Adipocyte (in vitro differentiated cells): ENCODE results near the gene DAPP1.

Source experiments
- DNase-seq: peaks from one replicate; pipeline ENCODE4 v3.0.0-alpha.2; 2015; ENCODE audit warnings: low read depth
- H3K27me3 ChIP-seq: replicated peaks from 2 replicates; pipeline ENCODE4 v1.7.0; 2013; ENCODE audit warnings: mild to moderate bottlenecking, low read length, moderate library complexity; ENCODE audit not compliant: control insufficient read depth, insufficient read depth
- H3K36me3 ChIP-seq: 2 replicates; pipeline ENCODE4 v1.7.0; 2013; ENCODE audit warnings: low read length, mild to moderate bottlenecking, moderate library complexity; ENCODE audit not compliant: control insufficient read depth, insufficient read depth, severe bottlenecking
- H3K4me1 ChIP-seq: 2 replicates; pipeline ENCODE4 v1.7.0; 2013; ENCODE audit warnings: mild to moderate bottlenecking, low read length, moderate library complexity; ENCODE audit not compliant: control insufficient read depth, insufficient read depth
- H3K4me3 ChIP-seq: 2 replicates; pipeline ENCODE4 v1.7.0; 2013; ENCODE audit warnings: mild to moderate bottlenecking, low read length, moderate library complexity
- H3K9ac ChIP-seq: 2 replicates; pipeline ENCODE4 v1.7.0; 2013; ENCODE audit warnings: mild to moderate bottlenecking, low read length, moderate library complexity
- H3K9me3 ChIP-seq: 2 replicates; pipeline ENCODE4 v1.7.0; 2013; ENCODE audit warnings: mild to moderate bottlenecking, low read length, moderate library complexity; ENCODE audit not compliant: control insufficient read depth

The DAPP1 gene

DNA sequence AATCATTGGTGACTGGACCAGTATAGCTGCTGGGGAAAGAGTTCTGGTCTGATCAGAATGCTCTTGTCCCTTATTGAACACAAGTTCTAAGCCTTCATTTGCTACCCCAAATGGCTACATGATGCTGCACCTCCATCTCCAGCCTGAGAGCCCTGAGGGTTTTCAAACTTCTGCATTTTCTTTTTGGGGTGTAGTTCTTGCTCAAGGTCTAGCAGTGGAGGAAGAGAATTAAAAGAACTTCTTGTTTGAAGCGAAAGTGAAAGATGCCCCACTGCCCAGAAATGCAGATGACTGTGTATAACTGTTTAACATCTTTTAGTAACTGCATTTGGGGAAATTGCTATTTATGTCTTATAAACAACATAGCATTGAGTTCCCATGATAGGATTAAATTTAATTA, 39.1 kb downstream of the DAPP1 start:
- H3K36me3 ChIP-seq, result no peaks in the 10 kb centered on the region
- no peak for DNase-seq
- H3K4me3 ChIP-seq, result no peak overlapping the region
- peaks cover 29% of the 10 kb centered on the region for H3K4me1 ChIP-seq
- H3K27me3 ChIP-seq, result no peaks in the 10 kb centered on the region
- no peak overlapping the region for H3K9ac ChIP-seq
- H3K9me3 ChIP-seq, result no peaks in the 10 kb centered on the region

GRCh38 chr4:99856166-99856565, 39.5 kb downstream of the DAPP1 start:
- Histone ChIP-seq H3K4me1 (peaks cover 29% of the 10 kb centered on the region), H3K4me3 (no peak overlapping the region), H3K36me3 (no peaks in the 10 kb centered on the region), H3K9ac (no peak overlapping the region), H3K27me3 (no peaks in the 10 kb centered on the region), H3K9me3 (no peaks in the 10 kb centered on the region)
- DNase-seq, result peak; percentile 75

GRCh38 chr4:99857307-99857706, 40.7 kb downstream of the DAPP1 start:
- H3K4me1 ChIP-seq, result peaks cover 29% of the 10 kb centered on the region
- no peak overlapping the region for H3K4me3 ChIP-seq
- H3K9ac ChIP-seq, result no peak overlapping the region
- no peak for DNase-seq
- H3K27me3 ChIP-seq, result no peaks in the 10 kb centered on the region
- no peaks in the 10 kb centered on the region for H3K36me3 ChIP-seq
- no peaks in the 10 kb centered on the region for H3K9me3 ChIP-seq

GRCh38 chr4:99859618-99860017, 43.0 kb downstream of the DAPP1 start:
- H3K4me1 ChIP-seq, result peaks cover 27% of the 10 kb centered on the region
- DNase-seq, result no peak
- H3K9ac ChIP-seq, result no peak overlapping the region
- no peak overlapping the region for H3K4me3 ChIP-seq
- no peaks in the 10 kb centered on the region for H3K36me3 ChIP-seq
- H3K9me3 ChIP-seq, result no peaks in the 10 kb centered on the region
- H3K27me3 ChIP-seq, result no peaks in the 10 kb centered on the region

GRCh38 chr4:99860521-99860920, 43.9 kb downstream of the DAPP1 start:
- no peaks in the 10 kb centered on the region for H3K27me3 ChIP-seq
- H3K4me1 ChIP-seq, result peaks cover 25% of the 10 kb centered on the region
- H3K9me3 ChIP-seq, result no peaks in the 10 kb centered on the region
- no peak for DNase-seq
- H3K36me3 ChIP-seq, result no peaks in the 10 kb centered on the region
- H3K9ac ChIP-seq, result no peak overlapping the region
- no peak overlapping the region for H3K4me3 ChIP-seq

GRCh38 chr4:99861120-99861905, 44.7 kb downstream of the DAPP1 start:
- Histone ChIP-seq H3K4me1 (peaks cover 18% of the 10 kb centered on the region), H3K27me3 (no peaks in the 10 kb centered on the region), H3K9ac (no peak overlapping the region), H3K4me3 (no peak overlapping the region), H3K9me3 (no peaks in the 10 kb centered on the region), H3K36me3 (no peaks in the 10 kb centered on the region)
- DNase-seq, result no peak

DNA sequence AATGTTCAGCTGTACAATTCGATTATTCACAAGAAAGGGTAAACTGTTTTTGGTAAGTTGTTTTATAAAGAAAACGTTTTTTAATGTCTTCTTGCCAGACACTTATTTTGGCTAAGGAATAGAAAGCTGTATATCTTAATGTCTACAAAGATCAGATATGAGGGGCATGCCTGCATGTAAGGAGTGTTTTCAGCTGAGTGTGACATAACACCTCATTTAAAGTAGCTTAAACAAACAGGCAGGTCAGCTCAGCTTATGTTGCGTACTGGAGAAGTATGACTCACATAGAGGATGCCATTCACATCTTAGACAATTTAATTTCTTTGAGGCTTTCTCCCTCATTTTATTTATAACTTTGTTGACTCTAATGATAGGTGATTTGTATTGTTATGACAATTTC, 47.2 kb downstream of the DAPP1 start:
- Histone ChIP-seq H3K36me3 (no peaks in the 10 kb centered on the region), H3K4me1 (peaks cover 5% of the 10 kb centered on the region), H3K9me3 (no peaks in the 10 kb centered on the region), H3K4me3 (no peak overlapping the region), H3K27me3 (no peaks in the 10 kb centered on the region), H3K9ac (no peak overlapping the region)
- peak; percentile 39 for DNase-seq

DNA sequence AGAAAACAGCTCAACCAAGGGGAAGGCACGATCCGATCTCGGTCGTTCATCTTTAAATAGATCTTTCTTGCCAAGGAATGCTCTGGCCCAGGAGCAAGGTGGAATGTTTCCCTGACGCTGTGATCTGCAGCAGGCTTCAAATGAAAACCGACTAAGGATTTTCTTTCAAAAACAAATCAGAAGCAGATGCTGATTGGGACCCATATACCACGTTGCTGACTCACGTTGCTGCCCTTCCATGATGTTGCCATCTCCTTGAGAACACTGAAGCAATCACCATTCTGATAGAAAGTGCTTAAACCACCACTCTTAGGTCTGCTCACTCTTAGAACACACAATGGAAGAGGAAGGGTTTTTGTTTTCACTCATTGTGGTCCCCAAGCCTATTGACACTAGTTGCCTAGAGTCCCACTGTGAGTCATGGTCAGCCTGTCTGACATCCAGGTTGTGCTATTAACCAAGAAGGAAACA, 51.5 kb downstream of the DAPP1 start:
- H3K4me3 ChIP-seq, result peak overlapping the region; percentile 14
- no peaks in the 10 kb centered on the region for H3K36me3 ChIP-seq
- no peaks in the 10 kb centered on the region for H3K9me3 ChIP-seq
- H3K9ac ChIP-seq, result no peak overlapping the region
- H3K4me1 ChIP-seq, result peaks cover 5% of the 10 kb centered on the region
- H3K27me3 ChIP-seq, result no peaks in the 10 kb centered on the region
- DNase-seq, result peak; percentile 93

- H3K9ac ChIP-seq, result no peak overlapping the region
- H3K4me3 ChIP-seq, result no peak overlapping the region
- DNase-seq, result no peak
- H3K36me3 ChIP-seq, result no peaks in the 10 kb centered on the region
- H3K27me3 ChIP-seq, result no peaks in the 10 kb centered on the region
- H3K4me1 ChIP-seq, result peaks cover 16% of the 10 kb centered on the region
- no peaks in the 10 kb centered on the region for H3K9me3 ChIP-seq
Measured at GRCh38 chr4:99872570-99872969, 55.9 kb downstream of the DAPP1 start.

DNA sequence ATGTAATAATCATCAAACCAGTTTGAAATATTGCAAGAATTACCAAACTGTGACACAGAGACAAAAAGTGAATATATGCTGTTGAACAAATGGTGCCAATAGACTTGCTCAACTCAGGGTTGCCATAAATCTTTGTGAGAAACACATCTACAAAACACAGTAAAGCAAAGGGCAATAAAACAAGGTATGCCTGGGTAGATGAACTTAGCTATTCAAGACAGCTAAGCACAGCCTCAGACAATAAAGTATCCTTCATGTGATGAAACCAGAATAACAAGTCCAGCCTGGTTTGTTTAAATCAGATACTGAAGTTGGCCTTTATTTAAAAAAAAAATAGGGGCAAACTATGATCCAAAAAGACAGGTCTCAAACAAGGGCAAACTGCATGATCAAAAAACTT, 58.4 kb downstream of the DAPP1 start:
- Histone ChIP-seq H3K4me1 (peaks cover 15% of the 10 kb centered on the region), H3K9me3 (no peaks in the 10 kb centered on the region), H3K9ac (no peak overlapping the region), H3K27me3 (no peaks in the 10 kb centered on the region), H3K36me3 (peaks cover 24% of the 10 kb centered on the region), H3K4me3 (no peak overlapping the region)
- DNase-seq, result no peak

- Histone ChIP-seq H3K9me3 (no peaks in the 10 kb centered on the region), H3K4me3 (no peak overlapping the region), H3K9ac (no peak overlapping the region), H3K4me1 (peaks cover 15% of the 10 kb centered on the region), H3K36me3 (peaks cover 42% of the 10 kb centered on the region), H3K27me3 (no peaks in the 10 kb centered on the region)
- DNase-seq, result no peak
Measured at GRCh38 chr4:99876946-99877345, 60.3 kb downstream of the DAPP1 start.

- Histone ChIP-seq H3K9ac (no peak overlapping the region), H3K36me3 (peaks cover 59% of the 10 kb centered on the region), H3K27me3 (no peaks in the 10 kb centered on the region), H3K9me3 (no peaks in the 10 kb centered on the region), H3K4me3 (no peak overlapping the region), H3K4me1 (peaks cover 15% of the 10 kb centered on the region)
- DNase-seq, result no peak
Measured at GRCh38 chr4:99878604-99879003, 62.0 kb downstream of the DAPP1 start.
